Kidney (tissue), 14 donors: ENCODE data around the gene EPS8. TPM values are rescaled to one million over a fixed set of nuclear protein-coding genes. Genes with fewer than 3 reads are reported as not detected.

ENCODE experiments used
- DNase-seq, 5 donors: peaks; one replicate each; pipeline ENCODE4 v3.0.0-alpha.2; 2013 to 2020
- FAIRE-seq: peaks from 2 replicates; lab custom pipeline; 2012; peaks lifted over from hg19 to GRCh38; lab: Jason Lieb, UNC
- H3K27ac ChIP-seq, 2 donors: one replicate each; pipeline ENCODE4 v1.7.0; 2013; ENCODE audit warnings: low read depth in 2 of 2, low read length in 2 of 2, inconsistent platforms in 1 of 2
- H3K27me3 ChIP-seq: one replicate; pipeline ENCODE4 v1.7.1; 2013; ENCODE audit warnings: low read length, inconsistent platforms; ENCODE audit not compliant: control insufficient read depth, insufficient read depth
- H3K36me3 ChIP-seq, 3 donors: one replicate each; pipeline versions ENCODE4 v1.7.0 to v1.7.1; 2013; ENCODE audit warnings: low read length in 3 of 3, control low read depth in 1 of 3, inconsistent platforms in 1 of 3; ENCODE audit not compliant: insufficient read depth in 3 of 3, control insufficient read depth in 2 of 3
- H3K4me1 ChIP-seq, 3 donors: one replicate each; pipeline versions ENCODE4 v1.7.0 to v1.7.1; 2013; ENCODE audit warnings: low read length in 3 of 3, inconsistent platforms in 1 of 3, low read depth in 1 of 3; ENCODE audit not compliant: control insufficient read depth in 2 of 3, insufficient read depth in 2 of 3
- H3K4me3 ChIP-seq, 3 donors: one replicate each; pipeline versions ENCODE4 v1.7.0 to v1.8.1; 2013; ENCODE audit warnings: low read length in 3 of 3, control low read depth in 1 of 3, inconsistent platforms in 1 of 3
- H3K9ac ChIP-seq, 3 donors: one replicate each; pipeline versions ENCODE4 v1.7.0 to v1.7.1; 2013; ENCODE audit warnings: low read length in 3 of 3, control low read depth in 1 of 3, inconsistent platforms in 1 of 3
- H3K9me3 ChIP-seq, 3 donors: one replicate each; pipeline versions ENCODE4 v1.7.0 to v1.7.1; 2013; ENCODE audit warnings: low read length in 3 of 3, control low read depth in 1 of 3, inconsistent platforms in 1 of 3; ENCODE audit not compliant: control insufficient read depth in 2 of 3, insufficient read depth in 1 of 3
- CTCF ChIP-seq: IDR thresholded peaks from 3 replicates; pipeline ENCODE4 v1.5.1; 2012; ENCODE audit warnings: mild to moderate bottlenecking, moderate library complexity, borderline replicate concordance; ENCODE audit not compliant: insufficient read depth; ENCODE audit errors: extremely low read depth
- intact Hi-C: fragments of 100-400 bp; cut with DNase I; formaldehyde crosslinking; loops from one replicate; pipeline ENCODE4 v1.11.1; 2022
- polyA plus RNA-seq: library from polyadenylated mRNA; stranded (reverse); fragments of 350-450 nt; fragmentation: Illumina TruSeq; extraction: RNeasy Lipid Tissue Mini Kit (QIAGEN cat#74804); gene quantifications from one replicate; pipeline ENCODE4 v1.2.3, GENCODE V29; 2014; ENCODE audit warnings: low read depth, low replicate concordance; ENCODE audit not compliant: insufficient read depth
- total RNA-seq: library from RNA; stranded (reverse); fragmentation: NEBNext Ultra II Directional; extraction: Animal tissue kit (Norgen Biotek cat#: 25700); gene quantifications from one replicate; pipeline ENCODE4 v1.2.1, GENCODE V29; 2021
- donor health status: control.
- donor health status: control.
- donor health status: control.
- donor health status: control.
- donor health status: control.
- donor health status: DM: yes; HTN: yes; CAD: no.
- donor health status: Normal renal cell carcinoma (clear cell type).

EPS8 gene
- total and polyA plus RNA-seq, 2 donors from 2014 or later, result 33.9 to 80.3 TPM

DNA sequence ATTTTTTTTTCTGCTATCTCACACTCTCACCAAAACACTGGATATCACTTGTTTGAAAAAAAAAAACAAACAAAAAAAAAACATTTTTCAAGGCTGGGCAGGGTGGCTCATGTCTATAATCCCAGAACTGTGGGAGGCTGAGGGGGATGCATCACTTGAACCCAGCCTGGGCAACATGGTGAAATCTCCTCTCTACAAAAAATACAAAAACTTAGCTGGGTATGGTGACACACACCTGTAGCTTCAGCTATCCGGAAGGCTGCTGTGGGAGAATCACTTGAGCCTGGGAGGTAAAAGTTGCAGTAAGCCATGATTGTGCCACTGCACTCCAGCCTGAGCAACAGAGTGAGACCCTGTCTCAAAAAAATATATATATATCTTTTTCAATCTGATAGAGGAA is 66.2 kb downstream of the EPS8 start:
- Histone ChIP-seq H3K4me1 (peaks cover 0 to 9% (median 5%) of the 10 kb centered on the region in 3 donors), H3K4me3 (no peak overlapping the region), H3K27me3 (no peaks in the 10 kb centered on the region), H3K27ac (no peak overlapping the region), H3K36me3 (no peaks in the 10 kb centered on the region), H3K9ac (no peak overlapping the region), H3K9me3 (no peaks in the 10 kb centered on the region)
- DNase-seq, result no peak
- FAIRE-seq, result no peak
- intact Hi-C loops, result no loop called here
- no peak for TF ChIP-seq CTCF

DNA sequence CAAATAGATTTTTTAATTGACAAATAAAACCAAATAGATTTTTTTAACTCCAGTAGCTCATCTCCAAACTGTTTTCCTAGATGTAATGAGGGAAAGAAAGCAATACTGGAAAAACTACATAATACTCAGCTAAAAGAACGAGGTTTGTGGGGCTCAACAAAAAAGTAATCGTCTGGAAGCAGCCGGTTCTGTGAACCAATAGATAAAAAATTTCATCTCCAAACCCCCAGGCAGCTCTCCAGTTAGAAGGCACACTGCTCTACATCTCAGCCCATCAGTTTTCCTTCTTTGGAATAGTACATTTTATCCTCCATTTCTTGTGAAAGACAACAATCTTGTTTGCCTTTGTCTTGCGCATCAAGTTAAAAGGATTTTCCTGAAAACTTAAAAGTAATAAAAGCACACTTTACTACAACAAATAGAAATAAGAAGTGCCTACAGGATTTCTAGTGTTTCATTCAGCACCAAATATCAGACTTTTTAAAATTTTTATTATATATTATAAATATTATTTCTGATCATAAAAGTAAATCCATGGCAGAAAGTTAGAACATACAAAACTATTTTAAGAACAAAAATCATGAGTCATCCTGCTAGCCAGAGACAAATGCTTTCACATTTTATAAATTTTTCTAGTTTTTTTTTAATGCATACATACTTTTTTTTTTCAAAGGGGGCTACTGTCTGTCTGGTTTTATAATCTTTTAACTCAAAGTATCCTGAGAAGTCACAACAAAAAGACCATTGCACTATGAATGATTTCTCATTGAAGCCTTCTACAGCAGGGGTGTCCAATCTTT is 67.7 kb downstream of the EPS8 start:
- H3K4me1 ChIP-seq, result peaks cover 0 to 12% (median 7%) of the 10 kb centered on the region in 3 donors
- H3K4me3 ChIP-seq, result no peak overlapping the region
- no peak overlapping the region for H3K27ac ChIP-seq
- no peaks in the 10 kb centered on the region for H3K27me3 ChIP-seq
- no peaks in the 10 kb centered on the region for H3K9me3 ChIP-seq
- intact Hi-C loops, result no loop called here
- DNase-seq (no peak), FAIRE-seq (peak; percentile 46)
- H3K36me3 ChIP-seq, result no peaks in the 10 kb centered on the region
- no peak overlapping the region for H3K9ac ChIP-seq
- TF ChIP-seq CTCF, result no peak

DNA sequence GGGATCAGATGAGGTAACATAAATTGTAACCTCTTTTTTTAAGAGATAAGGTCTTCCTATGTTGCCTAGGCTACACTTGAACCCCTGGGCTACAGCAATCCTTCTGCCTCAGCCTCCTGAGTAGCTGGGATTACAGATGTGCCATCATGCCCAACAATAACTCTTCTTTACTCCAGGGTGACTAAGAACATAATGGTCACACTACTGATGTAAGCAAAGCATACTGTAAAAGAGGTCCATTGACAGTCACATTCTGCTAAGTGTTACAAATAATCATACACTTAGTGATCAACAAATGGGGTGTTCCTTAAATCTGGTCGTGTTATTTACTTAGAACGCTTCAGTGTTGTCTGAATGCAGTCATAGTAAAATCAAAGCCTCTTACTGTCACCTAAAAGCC is 68.9 kb downstream of the EPS8 start:
- Histone ChIP-seq H3K4me1 (peaks cover 0 to 12% (median 7%) of the 10 kb centered on the region in 3 donors), H3K4me3 (no peak overlapping the region), H3K9ac (no peak overlapping the region), H3K36me3 (no peaks in the 10 kb centered on the region), H3K27ac (no peak overlapping the region), H3K9me3 (no peaks in the 10 kb centered on the region), H3K27me3 (no peaks in the 10 kb centered on the region)
- DNase-seq (no peak), FAIRE-seq (no peak)
- intact Hi-C loops, result no loop called here
- no peak for TF ChIP-seq CTCF
